Upper lobe of left lung (tissue), 4 donors: Measurements from ENCODE around the gene RUNX1.

Experiments
- CTCF ChIP-seq, 6 experiments: fragments of 450-650 bp in 4 of 6; fragments of 200-600 bp in 2 of 6; sonication (generic) in 2 of 6; IDR thresholded peaks; one replicate each; pipeline ENCODE4 v1.5.1; 2016 to 2019; ENCODE audit warnings: antibody characterized with exemption in 6 of 6
- EP300 ChIP-seq, 4 donors: sonication (generic); formaldehyde crosslinking; IDR thresholded peaks; one replicate each; pipeline ENCODE4 v1.5.1; 2017; ENCODE audit warnings: antibody characterized with exemption in 4 of 4, control low read depth in 2 of 4
- POLR2A ChIP-seq, 4 donors: fragments of 450-650 bp; IDR thresholded peaks; one replicate each; pipeline ENCODE4 v1.5.1; 2016 to 2017; ENCODE audit warnings: antibody characterized with exemption in 4 of 4, mild to moderate bottlenecking in 2 of 4
- POLR2AphosphoS5 ChIP-seq, 2 donors: sonication (generic); formaldehyde crosslinking; IDR thresholded peaks; one replicate each; pipeline ENCODE4 v1.5.1; 2017; ENCODE audit warnings: antibody characterized with exemption in 2 of 2

- TF ChIP-seq CTCF (IDR thresholded peaks at IDR 0.05) (no peak), POLR2A (IDR thresholded peaks at IDR 0.05) (no peak), POLR2AphosphoS5 (IDR thresholded peaks at IDR 0.05) (no peak), EP300 (IDR thresholded peaks at IDR 0.05) (no peak)
These were observed 41.8 kb downstream of the RUNX1 start for GRCh38 chr21:35007348-35007747.
